Right renal pelvis (tissue), 4 donors: ENCODE data around the gene TANC2. TPM values are rescaled to one million over a fixed set of nuclear protein-coding genes. Genes with fewer than 3 reads are reported as not detected.
"Not testable (repeated sequence)": the region's sequence is repeated elsewhere in the genome, so short reads cannot be mapped to it uniquely, and the experiment has no call there.

Experiments used
- DNase-seq, 4 donors: peaks; one replicate each; pipeline ENCODE4 v3.0.0-alpha.2; 2013; ENCODE audit warnings: low read depth in 4 of 4, low spot score in 3 of 4, missing footprints in 1 of 4
- polyA plus RNA-seq, 4 donors: library from polyadenylated mRNA; unstranded; fragments of 120-200 nt; gene quantifications; one replicate each; pipeline ENCODE4 v1.2.1, GENCODE V29; 2013; ENCODE audit not compliant: insufficient read length in 4 of 4

The TANC2 gene
- polyA plus RNA-seq, 4 donors: 25.7 to 27.5 (median 26.5) TPM

DNA sequence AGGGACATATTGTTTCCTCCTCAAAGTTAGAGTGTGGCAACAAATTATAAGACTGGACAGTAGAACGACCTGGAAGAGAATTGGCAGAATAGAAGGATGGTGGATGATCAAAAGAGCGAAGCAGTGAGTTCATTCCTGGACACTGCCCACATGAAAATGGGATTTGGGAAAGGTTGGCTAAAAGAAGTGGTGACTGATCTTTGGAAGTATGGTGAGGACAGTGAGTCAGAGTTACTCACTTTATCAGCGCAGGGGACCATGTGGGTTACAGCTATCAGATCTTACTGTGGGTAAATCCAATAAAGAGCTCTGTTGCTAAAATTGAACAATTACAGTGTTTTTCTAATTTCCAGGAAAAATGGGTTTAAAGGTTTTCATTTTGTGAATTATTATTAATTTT lies 2.7 kb upstream of the TANC2 start:
- DNase-seq: no peak

DNA sequence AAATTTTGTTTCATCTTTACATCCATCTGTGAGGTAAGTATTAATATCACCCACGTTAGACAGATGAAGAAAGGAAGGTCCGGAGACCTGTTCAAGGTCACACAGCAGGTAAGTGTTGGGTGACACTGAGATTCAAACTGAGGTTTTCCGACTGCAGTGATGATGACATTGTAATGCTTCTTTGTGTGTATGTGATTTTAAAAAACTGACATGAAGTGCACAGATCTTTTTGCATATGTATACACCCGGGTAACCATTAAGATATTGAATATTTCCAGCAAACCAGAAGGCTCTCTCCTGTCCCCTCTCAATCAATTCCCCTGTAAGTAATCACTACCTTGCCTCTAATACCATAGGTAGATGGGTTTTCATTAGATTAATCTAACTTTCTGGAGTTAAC lies 1.5 kb upstream of the TANC2 start:
- no peak for DNase-seq

- peak in 1 of 4 donors; percentile 11 for DNase-seq
Observed at GRCh38 chr17:62965174-62965685, 805 bp upstream of the TANC2 start.

- no peak for DNase-seq
Observed at GRCh38 chr17:62966426-62967204, 580 bp downstream of the TANC2 start.

DNA sequence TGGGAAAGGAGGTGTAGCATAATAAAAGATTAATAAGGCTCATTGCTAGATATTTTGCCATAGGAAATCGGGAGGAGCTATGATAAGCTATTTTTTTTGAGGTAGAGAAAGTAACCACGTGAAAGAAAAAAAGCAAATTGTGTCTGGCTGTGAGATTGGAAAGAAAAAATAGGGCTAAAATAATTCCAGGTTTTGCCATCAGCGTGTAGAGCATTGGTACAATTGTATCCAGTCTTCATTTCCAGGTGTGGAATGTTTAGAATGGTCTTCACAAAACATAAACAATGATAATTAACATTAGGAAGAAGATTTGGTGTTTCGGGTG lies 1.1 kb downstream of the TANC2 start:
- DNase-seq: no peak

DNA sequence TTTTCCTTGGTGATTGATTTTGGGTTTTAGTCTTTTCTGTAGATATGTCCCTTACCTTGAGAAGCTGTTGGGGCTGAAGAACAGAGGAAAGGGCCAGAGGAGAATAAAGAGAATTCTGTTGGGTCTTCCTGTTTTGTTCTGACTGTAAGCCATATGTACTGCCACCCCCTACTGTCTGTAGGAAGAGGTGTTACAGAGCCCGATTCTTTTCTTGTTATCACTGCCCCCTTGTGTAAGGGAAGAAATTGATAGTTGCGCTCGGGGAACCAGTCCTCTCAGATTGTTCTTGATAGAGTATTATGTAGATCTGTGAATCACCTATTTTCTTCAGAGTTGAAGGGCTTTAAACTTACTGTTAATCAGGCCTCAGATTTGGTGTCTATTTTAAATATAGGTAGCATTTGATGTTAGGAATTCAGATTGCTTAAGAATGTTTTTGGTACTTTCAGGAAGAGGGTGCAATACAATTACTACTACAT lies 2.4 kb downstream of the TANC2 start:
- DNase-seq: peak; percentile 49 to 70 (median 60)

DNA sequence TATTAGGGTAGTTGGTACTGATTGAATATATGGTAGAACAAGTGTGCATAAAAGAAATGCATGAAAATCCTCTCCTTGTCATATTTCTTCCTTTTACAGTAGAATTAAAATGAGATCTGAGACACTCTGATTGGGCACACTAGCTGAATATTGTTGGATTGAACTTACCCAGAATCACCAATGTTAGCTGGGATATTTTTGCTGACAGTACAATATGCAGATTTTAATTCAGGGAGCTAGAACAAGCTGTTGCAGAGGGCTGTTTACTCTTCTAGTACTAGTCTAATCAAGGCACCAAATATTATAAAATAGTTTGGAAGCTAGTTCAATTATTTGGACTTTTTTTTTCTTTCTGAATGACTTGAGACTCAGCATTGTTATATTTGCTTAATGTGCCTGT lies 4.6 kb downstream of the TANC2 start:
- no peak for DNase-seq

GRCh38 chr17:62971853-62972252 lies 5.8 kb downstream of the TANC2 start:
- no peak for DNase-seq

DNA sequence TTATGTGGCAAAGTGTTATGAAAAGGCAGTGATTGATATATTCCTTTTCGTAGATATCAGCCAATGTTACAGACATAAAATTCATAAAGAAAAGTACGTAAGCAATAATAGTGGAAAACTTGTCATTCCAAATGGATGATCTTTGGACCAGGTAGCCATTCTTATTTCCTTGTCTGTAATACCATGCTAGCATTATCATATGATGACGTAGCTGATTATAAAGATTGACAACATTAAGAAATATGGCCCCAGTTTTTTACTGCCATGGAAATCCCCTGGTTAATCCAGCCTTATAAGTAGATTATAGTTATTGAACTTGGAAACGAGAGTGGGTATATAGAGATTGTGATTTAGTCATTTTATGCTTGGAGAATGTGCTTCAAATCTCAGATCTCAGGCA lies 8.8 kb downstream of the TANC2 start:
- no peak for DNase-seq

DNA sequence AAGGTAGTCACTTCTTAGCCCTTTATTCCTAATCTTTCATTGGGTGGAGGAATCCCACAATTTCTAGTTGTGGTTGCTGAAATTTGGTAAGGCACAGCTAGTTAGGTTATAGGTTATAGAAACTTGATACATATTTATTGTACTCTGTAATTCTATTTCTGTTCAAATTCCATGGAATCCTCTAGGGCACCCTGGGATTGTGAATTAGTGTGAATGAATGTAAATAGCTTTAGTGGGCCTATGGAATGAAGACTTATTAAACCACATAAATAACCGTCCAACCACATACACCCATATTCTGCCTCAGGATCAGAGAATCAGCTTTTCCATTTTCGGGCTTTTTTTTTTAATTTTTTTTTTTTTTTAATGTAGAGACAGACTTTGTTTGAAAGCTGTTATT lies 9.2 kb downstream of the TANC2 start:
- DNase-seq: no peak

- not testable (repeated sequence) for DNase-seq
Observed at GRCh38 chr17:62976643-62977231, 10.7 kb downstream of the TANC2 start.

DNA sequence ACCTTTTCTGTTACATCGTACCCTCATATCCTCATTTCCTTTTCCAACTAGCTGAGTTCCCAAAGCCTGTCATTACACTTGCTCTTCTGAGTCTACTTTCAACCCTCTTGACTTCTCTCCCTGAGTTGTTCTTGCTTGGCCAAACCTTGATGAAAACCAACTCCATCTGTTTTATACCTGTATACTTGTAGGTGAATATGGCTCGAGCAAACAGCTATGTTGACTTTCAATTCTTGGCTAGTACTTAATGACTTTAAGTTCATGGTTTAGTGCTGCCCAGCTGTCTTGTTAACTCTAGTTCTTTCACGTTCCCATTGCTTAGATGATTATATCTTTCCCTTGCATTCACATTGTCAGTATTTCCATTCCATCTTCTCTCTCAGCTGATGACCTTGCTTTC lies 14.8 kb downstream of the TANC2 start:
- no peak for DNase-seq

DNA sequence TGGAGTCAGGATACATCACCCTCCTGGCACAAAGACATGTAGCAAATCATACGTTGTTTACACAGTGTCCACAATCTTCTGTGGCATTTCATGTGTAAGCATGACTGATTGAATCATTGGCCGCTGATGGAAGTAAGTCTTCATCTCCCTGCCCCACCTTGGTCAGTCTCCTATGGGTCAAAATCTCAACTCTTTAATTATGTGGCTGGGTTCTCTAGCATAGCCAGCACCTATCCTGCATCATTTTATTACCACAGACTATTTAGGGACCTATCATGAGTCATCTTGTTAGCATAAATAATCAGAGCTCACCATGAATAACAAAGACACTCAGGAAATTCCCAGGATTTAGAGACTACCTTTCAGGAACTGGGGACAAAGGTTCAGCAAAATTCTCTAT lies 15.9 kb downstream of the TANC2 start:
- DNase-seq: no peak

DNA sequence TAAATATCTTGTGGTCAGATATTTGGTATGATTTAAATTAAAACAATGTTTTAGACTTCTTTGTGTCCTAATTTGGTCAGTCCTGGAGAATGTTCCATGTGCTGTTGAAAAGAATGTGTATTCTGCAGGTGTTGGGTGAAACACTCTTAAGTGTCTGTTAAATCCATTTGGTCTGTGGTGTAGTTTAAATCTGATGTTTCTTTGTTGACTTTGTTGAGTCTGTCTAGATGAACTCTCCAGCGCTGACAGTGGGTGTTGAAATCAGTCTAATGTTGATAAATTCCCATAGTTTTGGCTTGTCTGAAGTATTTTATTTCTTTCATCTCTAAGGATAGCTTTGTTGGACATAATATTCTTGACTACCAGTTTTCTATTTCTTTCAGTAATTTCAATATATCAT lies 18.8 kb downstream of the TANC2 start:
- no peak for DNase-seq

- no peak for DNase-seq
Observed at GRCh38 chr17:62986549-62986948, 20.5 kb downstream of the TANC2 start.

DNA sequence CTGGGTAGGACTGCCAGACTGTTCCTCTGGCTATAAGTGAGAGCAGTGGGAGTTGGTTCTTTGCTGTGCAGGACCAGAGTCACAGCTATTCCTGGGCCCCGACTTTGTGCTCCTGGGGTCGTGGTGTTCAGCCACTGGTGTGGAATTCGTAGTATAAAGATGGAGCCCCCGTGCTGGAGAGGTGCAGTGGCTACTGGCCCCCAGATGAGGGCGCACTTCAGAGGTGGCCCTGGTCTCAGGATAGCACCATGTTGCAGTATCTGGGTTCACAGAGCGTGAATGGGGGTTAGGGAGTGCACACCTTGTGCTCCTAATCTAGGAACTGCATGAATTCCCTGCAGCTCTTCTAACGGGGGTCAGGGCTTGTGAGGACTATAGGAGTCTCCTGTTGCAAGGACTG lies 21.1 kb downstream of the TANC2 start:
- no peak for DNase-seq

GRCh38 chr17:62989501-62989900 lies 23.5 kb downstream of the TANC2 start:
- no peak for DNase-seq

- no peak for DNase-seq
Observed at GRCh38 chr17:62994931-62995330, 28.9 kb downstream of the TANC2 start.

DNA sequence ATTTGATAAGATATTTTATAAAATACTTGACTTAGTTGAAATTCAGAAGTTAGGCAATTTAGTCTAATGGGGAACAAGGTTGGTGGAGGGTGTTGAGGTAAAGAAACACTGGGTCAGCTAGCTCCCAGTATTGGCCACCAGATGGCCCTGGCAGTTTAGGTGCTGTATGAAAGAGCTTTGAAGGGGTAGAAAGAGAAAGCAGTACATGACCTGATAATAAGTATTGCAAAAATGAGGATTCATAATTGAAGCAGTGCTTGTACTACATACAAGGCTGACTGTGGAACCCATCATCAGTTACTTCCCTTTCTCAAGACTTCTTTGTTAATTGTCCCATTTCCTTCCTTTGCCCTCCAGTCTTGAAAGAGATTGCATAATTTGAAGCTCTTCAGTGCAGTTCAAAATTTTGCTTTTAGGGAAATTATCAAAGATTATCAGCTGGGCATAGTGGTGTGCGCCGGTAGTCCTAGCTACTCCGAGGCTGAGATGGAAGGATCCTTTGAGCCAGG lies 29.4 kb downstream of the TANC2 start:
- no peak for DNase-seq

DNA sequence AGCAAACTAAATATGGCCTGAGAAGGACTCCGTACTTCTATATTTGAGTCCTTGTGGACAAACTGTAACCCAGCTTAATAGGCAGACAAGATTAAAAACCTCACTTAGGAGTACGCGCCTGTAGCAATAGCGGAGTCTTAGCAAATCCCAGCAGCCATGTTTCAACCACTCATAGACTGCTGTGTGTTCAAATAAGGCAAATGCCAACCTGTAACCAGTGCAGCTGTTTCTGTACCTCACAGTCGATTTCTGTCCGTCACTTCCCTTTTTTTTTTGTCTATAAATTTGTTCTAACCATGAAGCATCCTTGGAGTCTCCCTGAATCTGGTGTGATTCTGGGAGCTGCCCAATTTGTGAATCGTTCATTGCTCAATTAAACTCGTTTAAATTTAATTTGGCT lies 30.2 kb downstream of the TANC2 start:
- DNase-seq: no peak

DNA sequence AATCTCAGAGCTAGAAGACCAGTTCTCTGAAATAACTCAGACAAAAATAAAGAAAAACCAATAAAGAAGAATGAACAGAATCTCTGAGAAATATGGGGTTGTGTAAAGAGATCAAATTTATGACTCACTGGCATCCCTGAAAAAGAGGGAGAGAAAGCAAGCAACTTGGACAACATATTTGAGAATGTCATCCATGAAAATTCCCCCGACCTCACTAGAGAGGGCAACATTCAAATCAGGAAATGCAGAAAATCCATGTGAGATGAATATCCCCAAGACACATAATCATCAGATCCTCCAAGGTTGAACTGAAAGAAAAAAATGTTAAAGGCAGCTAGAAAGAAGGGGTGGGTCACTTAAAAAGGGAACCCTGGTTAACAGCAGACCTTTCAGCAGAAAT lies 32.1 kb downstream of the TANC2 start:
- DNase-seq: no peak
